Posterior cingulate gyrus (tissue), 11 donors: ENCODE measurements around the gene ACAD10.
"Not testable (repeated sequence)": the region's sequence is repeated elsewhere in the genome, so short reads cannot be mapped to it uniquely, and the experiment has no call there.

Experiments
- DNase-seq, 10 donors: peaks; one replicate each; pipeline versions ENCODE4 v3.0.0 to v3.0.0-alpha.2; 2020 to 2021; ENCODE audit warnings: mixed read lengths in 3 of 10
- intact Hi-C: fragments of 100-400 bp; cut with DNase I; formaldehyde crosslinking; loops from one replicate; pipeline ENCODE4 v1.15.1; 2023

The ACAD10 gene

DNA sequence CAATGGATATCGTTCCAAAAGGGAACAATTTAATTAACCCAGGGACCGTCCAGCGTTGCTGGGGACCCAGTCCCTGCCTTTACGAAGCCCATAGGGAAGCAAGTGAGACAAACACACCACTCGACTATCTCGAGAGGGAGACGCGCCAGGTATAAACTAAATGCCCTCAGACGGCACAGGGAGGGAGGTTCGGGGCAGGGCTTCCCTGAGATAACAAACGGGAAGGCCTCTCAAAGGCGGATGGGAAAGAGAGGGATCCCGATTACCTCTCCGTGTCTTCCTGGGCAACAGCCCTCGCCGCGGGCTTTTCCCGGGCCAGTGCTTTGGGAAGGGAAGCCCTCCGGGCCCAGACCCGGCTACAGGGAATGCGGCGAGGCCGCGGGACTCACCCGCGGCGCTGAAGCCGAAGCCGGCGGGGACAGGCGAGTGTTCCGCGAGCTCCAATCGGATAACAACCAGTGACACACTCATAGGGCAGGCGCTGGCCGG, 487 bp upstream of the ACAD10 start:
- intact Hi-C loops, result loop anchor here (2.0 kb wide), 1 partner anchor 87 kb away; the partner anchor contains the start of gene ATXN2

GRCh38 chr12:111686574-111687105, 787 bp downstream of the ACAD10 start:
- no peak for DNase-seq
- intact Hi-C loops, result no loop called here

More for the DNA sequence above, 487 bp upstream of the ACAD10 start:
- DNase-seq, result peak in 2 of 10 donors; percentile 66 to 75

DNA sequence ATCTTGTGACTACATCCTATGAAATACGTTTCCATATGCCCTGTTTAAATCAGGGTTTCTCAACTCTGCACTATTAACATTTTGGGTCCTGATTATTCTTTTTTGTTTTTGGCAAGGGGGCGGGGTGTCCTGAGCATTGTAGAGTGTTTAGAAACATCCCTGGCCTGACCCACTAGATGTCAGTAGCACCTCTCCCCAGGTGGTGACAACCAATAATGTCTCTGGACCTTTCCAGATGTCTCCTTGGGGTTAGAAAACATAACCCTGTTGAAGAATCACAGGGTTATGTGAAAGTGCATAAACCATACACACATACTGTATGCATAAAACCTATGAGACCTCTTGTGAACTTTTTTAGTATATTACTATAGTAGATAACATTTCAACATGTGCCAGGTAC, 1.4 kb downstream of the ACAD10 start:
- intact Hi-C loops, result no loop called here

GRCh38 chr12:111687952-111688351, 2.1 kb downstream of the ACAD10 start:
- intact Hi-C loops, result no loop called here
- DNase-seq, result no peak

More for the DNA sequence above, 1.4 kb downstream of the ACAD10 start:
- no peak for DNase-seq

DNA sequence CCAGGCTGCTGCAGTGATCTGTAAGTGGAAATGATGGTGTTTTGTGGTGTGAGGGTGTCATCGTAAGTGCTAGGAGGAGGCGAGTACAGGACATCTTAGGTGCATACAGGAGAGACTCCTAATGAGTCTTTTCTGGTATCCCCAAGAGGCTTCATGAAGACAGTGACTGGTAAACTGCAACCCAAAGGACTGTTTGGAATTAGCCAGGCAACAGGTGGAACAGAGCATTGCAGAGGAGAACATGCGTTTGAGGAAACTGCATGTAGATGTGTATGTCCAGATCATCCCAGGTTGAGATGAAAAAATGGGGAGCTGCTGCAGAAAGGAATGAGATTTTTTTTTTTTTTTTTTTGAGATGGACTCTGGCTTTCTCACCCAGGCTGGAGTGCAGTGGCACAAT, 5.4 kb downstream of the ACAD10 start:
- intact Hi-C loops, result no loop called here
- no peak for DNase-seq

- intact Hi-C loops, result no loop called here
- peak in 1 of 10 donors; percentile 32 for DNase-seq
Measured at GRCh38 chr12:111692575-111693210, 6.8 kb downstream of the ACAD10 start.

- peak in 1 of 10 donors; percentile 48 for DNase-seq
- intact Hi-C loops, result no loop called here
Measured at GRCh38 chr12:111693818-111694217, 8.0 kb downstream of the ACAD10 start.

GRCh38 chr12:111699962-111700361, 14.1 kb downstream of the ACAD10 start:
- DNase-seq, result no peak
- intact Hi-C loops, result no loop called here

DNA sequence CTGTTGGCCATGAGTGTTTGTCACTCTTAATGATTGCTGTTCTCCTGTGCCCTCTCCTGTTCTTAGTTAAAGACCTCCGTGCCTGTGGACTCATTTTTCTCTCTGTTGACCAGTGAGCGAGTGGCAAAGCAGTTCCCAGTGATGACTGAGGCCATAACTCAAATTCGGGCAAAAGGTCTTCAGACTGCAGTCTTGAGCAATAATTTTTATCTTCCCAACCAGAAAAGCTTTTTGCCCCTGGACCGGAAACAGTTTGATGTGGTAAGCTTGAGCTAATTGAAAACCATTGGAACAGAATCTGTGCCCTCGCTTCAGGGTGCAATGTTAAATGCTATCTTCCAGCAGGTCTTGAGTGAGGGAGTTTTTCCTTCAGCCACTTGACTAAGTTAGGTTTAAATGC, 19.8 kb downstream of the ACAD10 start:
- DNase-seq, result peak in 1 of 10 donors; percentile 3
- intact Hi-C loops, result no loop called here

GRCh38 chr12:111706145-111706544, 20.3 kb downstream of the ACAD10 start:
- intact Hi-C loops, result no loop called here
- DNase-seq, result no peak

DNA sequence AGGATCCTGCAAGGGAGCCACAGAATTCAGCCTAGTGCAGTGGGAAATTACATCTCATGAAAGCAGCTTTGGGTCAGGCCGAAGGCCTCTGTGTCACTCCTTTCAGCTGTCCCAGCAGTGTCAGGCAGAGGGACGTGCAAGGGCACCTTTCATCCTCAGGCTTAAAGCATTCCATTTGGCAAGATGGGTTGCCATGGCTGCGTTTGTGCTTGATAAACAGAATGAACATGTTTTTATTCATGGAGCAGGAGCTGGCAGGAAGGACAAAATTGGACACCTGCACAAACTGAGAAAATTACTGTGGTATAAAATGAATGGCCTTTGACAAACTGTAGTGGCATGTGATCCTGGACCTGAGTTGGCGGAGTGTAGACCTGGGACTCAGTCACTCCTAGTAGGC, 29.4 kb downstream of the ACAD10 start:
- peak in 3 of 10 donors; percentile 32 to 78 (median 67) for DNase-seq
- intact Hi-C loops, result no loop called here

DNA sequence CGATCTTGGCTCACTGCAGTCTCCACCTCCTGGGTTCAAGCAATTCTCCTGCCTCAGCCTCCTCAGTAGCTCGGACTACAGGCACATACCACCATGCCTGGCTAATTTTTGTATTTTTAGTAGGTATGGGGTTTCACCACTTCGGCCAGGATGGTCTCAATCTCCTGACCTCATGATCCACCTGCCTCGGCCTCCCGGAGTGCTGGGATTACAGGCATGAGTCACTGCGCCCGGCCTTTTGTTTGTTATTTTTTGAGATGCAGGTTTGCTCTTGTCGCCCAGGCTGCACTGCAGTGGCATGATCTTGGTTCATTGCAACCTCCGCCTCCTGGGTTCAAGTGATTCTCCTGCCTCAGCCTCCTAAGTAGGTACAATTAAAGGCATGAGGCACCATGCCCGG, 33.5 kb downstream of the ACAD10 start:
- peak in 1 of 10 donors; percentile 13 for DNase-seq
- intact Hi-C loops, result not testable (repeated sequence)

- no peak for DNase-seq
- intact Hi-C loops, result no loop called here
Measured at GRCh38 chr12:111720457-111720856, 34.6 kb downstream of the ACAD10 start.

GRCh38 chr12:111723646-111724360, 38.0 kb downstream of the ACAD10 start:
- DNase-seq, result peak in 2 of 10 donors; percentile 59 to 61

DNA sequence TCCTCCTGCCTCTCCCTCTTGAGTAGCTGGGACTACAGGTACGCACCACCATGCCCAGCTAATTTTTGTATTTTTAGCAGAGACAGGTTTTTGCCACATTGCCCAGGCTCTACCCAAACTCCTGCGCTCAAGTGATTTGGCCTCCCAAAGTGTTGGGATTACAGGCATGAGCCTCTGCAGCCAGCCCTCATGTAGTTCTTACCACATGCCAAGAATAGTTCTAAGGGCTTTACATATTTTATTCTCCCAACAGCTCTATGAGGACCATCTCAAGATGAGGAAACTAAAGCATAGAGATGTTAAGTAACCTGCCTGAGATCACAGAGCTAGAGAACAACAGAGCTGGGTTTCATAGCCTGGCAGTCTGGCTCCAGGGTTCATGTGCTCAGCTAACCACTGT, 42.9 kb downstream of the ACAD10 start:
- peak in 2 of 10 donors; percentile 13 to 18 for DNase-seq
- intact Hi-C loops, result no loop called here

More at GRCh38 chr12:111723646-111724360, 38.0 kb downstream of the ACAD10 start:
- intact Hi-C loops, result not testable (repeated sequence)

GRCh38 chr12:111730420-111730819, 44.6 kb downstream of the ACAD10 start:
- peak in 1 of 10 donors; percentile 24 for DNase-seq
- intact Hi-C loops, result no loop called here

DNA sequence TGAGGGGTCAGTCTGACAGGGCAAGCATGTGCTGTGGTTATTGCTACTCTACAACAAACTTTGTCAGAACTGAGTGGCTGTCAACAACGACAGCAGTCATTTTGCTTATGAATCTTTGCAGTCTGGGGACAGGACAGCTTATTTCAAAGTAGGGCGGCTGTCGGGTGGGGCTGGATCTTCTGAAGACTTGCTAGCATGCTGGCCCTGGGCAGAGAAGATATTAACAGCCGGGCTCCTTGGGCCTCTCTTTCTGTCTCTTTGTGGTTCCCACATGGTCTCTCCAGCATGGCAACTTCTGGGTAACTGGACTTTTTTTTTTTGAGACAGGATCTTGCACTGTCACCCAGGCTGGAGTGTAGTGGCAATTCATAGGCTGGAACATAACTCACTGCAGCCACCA, 46.9 kb downstream of the ACAD10 start:
- peak in 2 of 10 donors; percentile 40 to 60 for DNase-seq
- intact Hi-C loops, result no loop called here

DNA sequence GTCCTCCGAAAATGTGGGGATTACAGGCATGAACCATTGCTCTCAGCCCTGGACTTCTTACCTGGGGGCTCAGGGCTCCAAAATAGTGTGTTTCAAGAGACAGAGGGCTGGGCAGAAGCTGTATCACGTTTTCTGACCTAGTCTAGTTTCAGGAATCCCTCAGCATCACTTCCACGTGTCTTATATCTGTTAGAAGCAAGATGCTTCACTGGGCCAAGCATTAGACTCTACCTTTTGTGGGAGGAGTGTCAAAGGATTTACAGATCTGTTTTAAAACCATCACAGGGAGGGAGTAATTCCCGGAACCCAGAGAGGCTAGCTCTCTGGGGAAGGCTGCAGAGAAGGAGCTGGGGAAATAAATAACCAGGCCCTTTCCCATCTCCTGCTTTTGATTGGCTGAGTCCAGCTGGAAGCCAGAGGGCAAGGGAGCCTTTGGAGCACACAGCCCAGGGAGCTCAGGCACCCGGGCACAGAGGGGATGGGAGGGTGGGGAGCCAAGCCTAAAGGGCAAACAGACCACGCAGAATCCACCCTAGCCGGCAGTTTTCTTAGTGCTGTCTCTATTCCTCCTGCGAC, 47.6 kb downstream of the ACAD10 start:
- peak in 1 of 10 donors; percentile 20 for DNase-seq
- intact Hi-C loops, result no loop called here

- peak in 2 of 10 donors; percentile 19 to 27 for DNase-seq
- intact Hi-C loops, result not testable (repeated sequence)
Measured at GRCh38 chr12:111739524-111739923, 53.7 kb downstream of the ACAD10 start.

- peak in 1 of 10 donors; percentile 50 for DNase-seq
- intact Hi-C loops, result no loop called here
Measured at GRCh38 chr12:111741235-111741812, 55.5 kb downstream of the ACAD10 start.

DNA sequence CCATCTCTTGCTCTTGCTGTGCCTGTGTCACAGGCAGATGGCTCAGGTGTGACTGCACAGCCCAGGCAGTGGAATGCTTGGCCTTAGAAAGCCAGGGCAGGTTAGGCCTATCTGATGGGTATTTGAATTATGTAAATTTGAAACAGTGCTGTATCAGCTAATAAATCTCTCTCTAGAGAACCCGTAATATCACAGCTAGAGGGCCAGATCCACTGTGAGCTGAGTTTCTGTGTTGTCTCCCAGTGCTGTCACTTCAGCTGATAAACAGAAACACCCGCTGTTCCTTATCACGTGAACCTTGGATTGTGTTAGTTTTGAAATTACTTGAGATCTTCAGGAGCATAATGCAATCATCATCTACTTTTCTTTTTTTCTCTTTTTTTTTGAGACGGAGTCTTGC, 59.4 kb downstream of the ACAD10 start:
- intact Hi-C loops, result no loop called here

More for the DNA sequence above, 59.4 kb downstream of the ACAD10 start:
- no peak for DNase-seq
